KOPT-K1 (cell line): ENCODE measurements around the gene TRIM10.
"Not testable (repeated sequence)": the region's sequence is repeated elsewhere in the genome, so short reads cannot be mapped to it uniquely, and the experiment has no call there.

Experiments
- H3K27ac ChIP-seq: fragments of 200-600 bp; sonication (generic); 2 replicates; pipeline ENCODE4 v1.5.1; 2016; ENCODE audit warnings: antibody characterized with exemption, mild to moderate bottlenecking, low read depth, low read length; ENCODE audit not compliant: poor library complexity, severe bottlenecking
- H3K36me3 ChIP-seq: fragments of 200-600 bp; sonication (generic); 2 replicates; pipeline ENCODE4 v1.5.1; 2017; ENCODE audit warnings: antibody characterized with exemption, mild to moderate bottlenecking, low read length, moderate library complexity; ENCODE audit not compliant: insufficient read depth
- H3K9me3 ChIP-seq: fragments of 200-600 bp; sonication (generic); 2 replicates; pipeline ENCODE4 v1.5.1; 2017; ENCODE audit warnings: antibody characterized with exemption, low read length, mild to moderate bottlenecking; ENCODE audit not compliant: insufficient read depth, poor library complexity, severe bottlenecking

The TRIM10 gene

DNA sequence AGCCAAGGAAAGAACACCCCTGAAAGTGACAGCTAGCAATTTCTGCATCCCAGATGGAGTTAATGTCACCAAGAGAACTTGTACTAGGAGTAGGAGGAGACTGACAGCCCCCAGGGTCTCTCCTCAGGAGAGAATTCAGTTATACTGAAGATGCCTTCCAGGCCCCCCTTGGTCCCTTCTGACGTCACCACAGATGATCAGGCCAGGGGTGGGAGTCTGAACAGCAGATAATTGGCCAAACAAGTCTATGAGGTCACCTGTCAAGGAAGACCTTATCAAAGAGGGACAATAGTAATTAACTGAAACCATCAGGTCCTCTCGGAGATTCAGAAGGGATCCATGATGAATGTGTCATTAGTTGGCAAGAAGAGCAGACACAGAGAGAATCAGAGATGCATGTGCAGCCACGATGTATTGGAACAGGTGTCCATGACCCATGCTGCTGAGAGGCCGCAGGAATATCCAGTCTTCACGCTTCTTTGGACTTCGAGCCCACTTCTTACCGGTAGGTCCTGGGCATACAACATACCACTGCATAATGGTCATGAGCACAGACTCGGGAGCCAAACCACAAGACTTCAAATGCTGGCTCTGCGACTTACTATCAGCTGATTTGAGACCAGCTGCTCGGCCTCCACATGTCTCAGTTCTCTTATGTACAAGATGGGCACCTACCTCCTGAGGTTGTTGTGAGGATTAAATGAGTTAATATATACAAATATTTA, 10.2 kb downstream of the TRIM10 start:
- Histone ChIP-seq H3K36me3 (no peaks in the 10 kb centered on the region), H3K9me3 (no peaks in the 10 kb centered on the region), H3K27ac (no peak overlapping the region)

GRCh38 chr6:30149858-30150550, 11.0 kb downstream of the TRIM10 start:
- no peak overlapping the region for H3K27ac ChIP-seq
- H3K36me3 ChIP-seq, result no peaks in the 10 kb centered on the region
- H3K9me3 ChIP-seq, result no peaks in the 10 kb centered on the region

- no peaks in the 10 kb centered on the region for H3K36me3 ChIP-seq
- no peak overlapping the region for H3K27ac ChIP-seq
These were observed 11.8 kb downstream of the TRIM10 start for GRCh38 chr6:30149234-30149633.

GRCh38 chr6:30147096-30147495, 13.9 kb downstream of the TRIM10 start:
- H3K36me3 ChIP-seq, result no peaks in the 10 kb centered on the region
- H3K9me3 ChIP-seq, result no peaks in the 10 kb centered on the region
- H3K27ac ChIP-seq, result no peak overlapping the region

More at GRCh38 chr6:30149234-30149633, 11.8 kb downstream of the TRIM10 start:
- no peaks in the 10 kb centered on the region for H3K9me3 ChIP-seq

DNA sequence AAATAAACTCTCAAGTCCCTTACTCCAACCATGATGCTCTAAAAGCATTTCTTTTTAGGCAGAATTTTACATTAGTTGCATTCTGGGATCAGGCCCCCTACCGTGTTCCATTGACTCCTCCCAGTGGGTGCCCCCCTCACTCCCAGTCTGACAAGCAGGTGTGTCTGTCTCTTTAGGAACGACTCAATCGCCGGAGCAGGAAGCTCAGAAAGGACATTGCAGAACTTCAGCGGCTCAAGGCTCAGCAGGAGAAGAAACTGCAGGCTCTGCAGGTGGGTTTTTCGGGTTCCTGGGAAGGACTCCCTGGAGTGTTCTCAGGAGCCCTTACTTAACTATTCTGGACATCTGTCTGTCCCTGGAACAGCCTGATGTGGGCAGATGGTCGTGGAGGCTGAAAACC, 15.2 kb downstream of the TRIM10 start:
- H3K27ac ChIP-seq, result no peak overlapping the region
- no peaks in the 10 kb centered on the region for H3K9me3 ChIP-seq
- H3K36me3 ChIP-seq, result no peaks in the 10 kb centered on the region

GRCh38 chr6:30144811-30145210, 16.2 kb downstream of the TRIM10 start:
- Histone ChIP-seq H3K9me3 (no peaks in the 10 kb centered on the region), H3K36me3 (no peaks in the 10 kb centered on the region), H3K27ac (no peak overlapping the region)

- H3K36me3 ChIP-seq, result no peaks in the 10 kb centered on the region
- H3K27ac ChIP-seq, result no peak overlapping the region
- no peaks in the 10 kb centered on the region for H3K9me3 ChIP-seq
These were observed 17.2 kb downstream of the TRIM10 start for GRCh38 chr6:30143780-30144179.

GRCh38 chr6:30142665-30143064, 18.3 kb downstream of the TRIM10 start:
- Histone ChIP-seq H3K36me3 (no peaks in the 10 kb centered on the region), H3K27ac (no peak overlapping the region), H3K9me3 (no peaks in the 10 kb centered on the region)

GRCh38 chr6:30140240-30140639, 20.8 kb downstream of the TRIM10 start:
- H3K9me3 ChIP-seq, H3K36me3 ChIP-seq, H3K27ac ChIP-seq: not testable (repeated sequence)

GRCh38 chr6:30136570-30137286, 24.3 kb downstream of the TRIM10 start:
- no peaks in the 10 kb centered on the region for H3K36me3 ChIP-seq
- H3K27ac ChIP-seq, result no peak overlapping the region
- H3K9me3 ChIP-seq, result no peaks in the 10 kb centered on the region

DNA sequence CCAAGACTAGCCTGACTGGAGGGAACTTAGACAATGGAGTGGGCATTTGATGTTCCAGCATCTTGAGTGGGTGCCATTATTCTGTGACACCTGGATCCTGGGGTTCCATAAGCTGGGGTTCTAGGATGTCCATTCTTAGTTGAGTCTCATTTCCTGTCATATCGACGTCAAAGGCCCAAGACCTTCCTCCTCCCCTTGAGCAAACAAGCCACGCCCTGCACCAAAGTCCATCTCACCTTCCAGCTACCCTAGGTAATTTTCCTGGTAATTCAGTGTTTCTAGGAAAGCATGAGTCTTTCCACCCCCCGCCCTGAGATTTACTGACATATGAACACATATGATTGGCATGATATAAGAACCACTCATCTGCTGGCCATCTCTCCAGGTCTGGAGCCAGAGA, 25.3 kb downstream of the TRIM10 start, which contains the start of gene TRIM40:
TRIM40 (plus strand) TSS at position 384 of the 400 bp plus-strand sequence. CDS start 897 bp downstream, outside the sequence.
- Histone ChIP-seq H3K36me3 (no peaks in the 10 kb centered on the region), H3K9me3 (no peaks in the 10 kb centered on the region), H3K27ac (no peak within 1 kb of the TSS)

DNA sequence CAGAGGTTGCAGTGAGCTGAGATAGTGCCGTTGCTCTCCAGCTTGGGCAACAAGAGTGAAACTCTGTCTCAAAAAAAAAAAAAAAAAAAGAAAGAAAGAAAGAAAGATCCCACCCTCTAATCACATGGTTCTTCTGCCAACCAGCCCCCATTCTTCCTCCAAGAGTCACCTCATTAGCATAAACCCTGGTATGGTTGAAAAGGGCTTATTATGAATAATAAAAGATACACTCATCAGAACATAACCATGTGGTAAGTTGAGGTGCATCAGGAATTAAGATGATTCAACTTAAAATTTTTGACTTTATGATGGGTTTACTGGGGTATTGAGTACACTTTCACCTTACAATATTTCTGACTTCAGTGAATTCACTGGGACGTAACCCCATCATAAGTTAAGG, 25.9 kb downstream of the TRIM10 start:
- Histone ChIP-seq H3K27ac (no peak overlapping the region), H3K9me3 (no peaks in the 10 kb centered on the region), H3K36me3 (no peaks in the 10 kb centered on the region)

- H3K36me3 ChIP-seq, result no peaks in the 10 kb centered on the region
- no peak overlapping the region for H3K27ac ChIP-seq
- H3K9me3 ChIP-seq, result no peaks in the 10 kb centered on the region
These were observed 29.0 kb downstream of the TRIM10 start for GRCh38 chr6:30131947-30132497.

DNA sequence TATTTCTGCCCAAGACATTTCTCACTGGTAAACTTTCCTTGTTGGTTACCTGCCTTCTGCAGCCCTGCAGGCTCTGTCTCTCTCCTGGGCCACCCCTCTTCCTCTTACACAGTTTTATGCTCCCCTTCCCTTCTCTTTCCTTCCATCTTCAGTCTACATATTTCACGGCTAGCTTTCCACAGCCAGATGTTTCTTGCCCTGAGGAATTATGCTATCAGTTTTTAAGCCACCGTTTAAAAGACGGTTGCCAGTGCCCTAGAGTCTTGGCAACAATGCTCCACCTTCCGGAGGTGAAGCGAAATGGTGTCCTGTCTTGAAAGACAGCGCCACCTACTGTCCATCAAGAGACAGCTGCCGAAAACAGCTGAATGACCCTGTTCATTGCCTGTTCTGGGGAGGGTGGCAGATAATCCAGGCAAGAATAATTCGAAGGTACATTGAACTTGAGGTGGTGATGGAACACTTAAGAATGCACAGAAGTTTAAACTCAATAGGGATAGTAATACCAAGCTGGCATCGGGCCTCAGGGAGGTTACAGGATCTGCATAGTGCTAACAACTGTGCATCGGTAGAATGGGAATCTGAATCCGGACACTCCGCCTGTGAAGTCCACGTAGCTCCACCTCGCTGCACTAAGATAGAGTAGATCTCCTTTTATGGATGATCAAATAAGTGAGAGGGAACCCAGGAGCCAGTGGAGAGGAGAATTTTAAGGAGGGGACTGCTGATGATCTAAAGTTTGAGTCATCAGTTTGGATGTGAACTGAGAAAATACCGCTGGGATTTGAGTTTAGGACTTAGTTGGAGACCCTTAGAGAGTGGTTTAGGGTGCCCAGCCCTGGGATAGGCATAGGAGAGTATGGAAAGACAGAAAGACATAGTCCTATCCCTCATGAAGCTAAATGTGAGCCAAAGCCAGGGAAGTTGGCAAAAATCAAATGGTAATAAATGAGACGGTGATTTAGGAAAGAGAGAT, 29.8 kb downstream of the TRIM10 start:
- H3K36me3 ChIP-seq, result no peaks in the 10 kb centered on the region
- H3K9me3 ChIP-seq, result no peaks in the 10 kb centered on the region
- H3K27ac ChIP-seq, result no peak overlapping the region
